Panc1 (cell line): ENCODE results near the gene STK4. TPM values are rescaled to one million over a fixed set of nuclear protein-coding genes. Genes with fewer than 3 reads are reported as not detected.
"Not testable (repeated sequence)": the region's sequence is repeated elsewhere in the genome, so short reads cannot be mapped to it uniquely, and the experiment has no call there.

Experiments
- ATAC-seq: fragments of 200-7000 bp; cut with Tn5 transposase; 2 replicates; pipeline ENCODE4 v1.9.1; 2020; ENCODE audit warnings: mild to moderate bottlenecking, moderate library complexity
- BruUV-seq: library from RNA; stranded (reverse); fragments of 400-500 nt; replicated peaks from 2 replicates; lab custom pipeline; 2021; lab: Mats Ljungman, UMichigan
- CTCF ChIA-PET: fragments of 300-600 bp; sonication (Branson Sonifier 250); formaldehyde crosslinking; loops from one replicate; lab custom pipeline; 2022; ENCODE audit warnings: antibody characterized with exemption; lab: Charles Lee
- POLR2A ChIA-PET: fragments of 300-600 bp; sonication (Branson Sonifier 250); formaldehyde crosslinking; loops from one replicate; lab custom pipeline; 2022; ENCODE audit warnings: antibody characterized with exemption; lab: Charles Lee
- DNase-seq: peaks from one replicate; pipeline ENCODE4 v3.0.0-alpha.2; 2010; ENCODE audit warnings: low read depth, low spot score
- H3K27ac ChIP-seq: 2 replicates; pipeline ENCODE4 v1.5.1; 2011; ENCODE audit warnings: mild to moderate bottlenecking, low read length, inconsistent platforms
- H3K27me3 ChIP-seq: fragments of 200-500 bp; sonication (Bioruptor generic); 2 replicates; pipeline ENCODE4 v1.6.0; 2014; ENCODE audit warnings: low read length, inconsistent platforms; ENCODE audit not compliant: control insufficient read depth, insufficient read depth
- H3K36me3 ChIP-seq: fragments of 200-500 bp; sonication (Bioruptor generic); 2 replicates; pipeline ENCODE4 v1.5.1; 2014; ENCODE audit warnings: inconsistent platforms, mild to moderate bottlenecking, low read length, moderate library complexity; ENCODE audit not compliant: control insufficient read depth, insufficient read depth
- H3K4me1 ChIP-seq: 2 replicates; pipeline ENCODE4 v1.5.1; 2011; ENCODE audit warnings: inconsistent platforms, mild to moderate bottlenecking, low read length, moderate library complexity; ENCODE audit not compliant: control insufficient read depth, insufficient read depth
- H3K4me3 ChIP-seq, 2 experiments: 2 replicates each; pipeline ENCODE4 v1.5.1; 2011 to 2012; ENCODE audit warnings: low read depth in 2 of 2, low read length in 2 of 2, mild to moderate bottlenecking in 2 of 2, inconsistent platforms in 1 of 2, moderate library complexity in 1 of 2
- H3K9me3 ChIP-seq: fragments of 200-500 bp; sonication (Bioruptor generic); 2 replicates; pipeline ENCODE4 v1.5.1; 2014; ENCODE audit warnings: low read depth, mild to moderate bottlenecking, inconsistent platforms, low read length, moderate library complexity; ENCODE audit not compliant: control insufficient read depth, insufficient read depth
- CTCF ChIP-seq: fragments of 450-650 bp; IDR thresholded peaks from 2 replicates; pipeline ENCODE4 v1.5.1; 2017; ENCODE audit warnings: mild to moderate bottlenecking
- POLR2AphosphoS5 ChIP-seq: IDR thresholded peaks from 2 replicates; pipeline ENCODE4 v1.6.1; 2012; ENCODE audit warnings: mild to moderate bottlenecking, low read depth, low read length, moderate library complexity
- SIN3A ChIP-seq: IDR thresholded peaks from 2 replicates; pipeline ENCODE4 v1.6.1; 2012; ENCODE audit warnings: low read depth, mild to moderate bottlenecking, low read length, moderate library complexity, borderline replicate concordance; ENCODE audit not compliant: insufficient read depth
- TCF7L2 ChIP-seq: IDR thresholded peaks from 2 replicates; pipeline ENCODE4 v1.6.1; 2011; ENCODE audit warnings: mild to moderate bottlenecking, low read depth, low read length, inconsistent platforms
- in situ Hi-C: cut with HindIII; loops from 2 replicates; pipeline ENCODE4 v1.10.0; 2016; ENCODE audit warnings: low sequenced_read_pairs, low pct_unique_long_range_greater_than_20kb
- intact Hi-C: fragments of 100-400 bp; cut with micrococcal nuclease; formaldehyde crosslinking; loops from one replicate; pipeline ENCODE4 v1.10.0; 2022; ENCODE audit not compliant: unreplicated experiment
- total RNA-seq: library from RNA; stranded (reverse); gene quantifications from one replicate; pipeline ENCODE4 v1.2.1, GENCODE V29; 2021; ENCODE audit not compliant: unreplicated experiment
- TF ChIP-seq, protein P1 (sequence below), 2 experiments: IDR thresholded peaks; 2 replicates each; pipeline ENCODE4 v1.6.1; 2011 to 2012; ENCODE audit warnings: low read depth in 2 of 2, control low read depth in 1 of 2, low read length in 1 of 2, mild to moderate bottlenecking in 1 of 2, moderate library complexity in 1 of 2; ENCODE audit not compliant: insufficient read depth in 1 of 2

The STK4 gene
- total RNA-seq, 1 experiment from 2014 or later, result 50.2 TPM

DNA sequence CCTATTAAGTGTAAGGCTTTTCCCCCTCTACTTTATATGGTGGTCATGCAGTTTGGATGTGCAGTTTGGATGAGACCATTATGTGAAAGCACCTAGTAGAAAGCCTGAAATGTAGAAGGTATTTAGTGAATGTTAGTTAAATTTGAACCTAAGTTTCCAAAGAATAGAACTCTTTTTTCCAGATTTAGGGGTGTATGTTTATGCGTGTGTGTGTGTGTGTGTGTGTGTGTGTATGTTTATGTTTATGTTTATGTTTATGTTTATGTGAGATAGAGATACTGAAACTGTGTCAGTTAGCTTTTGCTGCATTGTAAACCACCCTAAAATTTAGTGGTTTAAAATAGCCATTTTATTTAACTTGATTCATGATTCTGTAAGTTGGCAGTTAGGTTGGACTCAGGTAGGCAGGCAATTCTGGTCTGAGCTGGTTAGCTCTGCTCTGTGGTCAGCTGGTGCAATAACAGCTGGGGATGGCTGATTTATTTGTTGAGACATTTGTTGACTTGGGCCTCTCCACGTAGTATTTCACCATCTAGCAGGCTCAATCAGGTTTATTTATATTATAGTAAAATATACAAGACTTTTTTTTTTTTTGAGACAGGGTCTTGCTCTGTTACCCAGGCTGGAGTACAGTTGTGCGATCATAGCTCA is 54.0 kb downstream of the STK4 start:
- H3K36me3 ChIP-seq, result peaks cover 10% of the 10 kb centered on the region; the same call in 1 of the 2 replicates
- TF ChIP-seq CTCF (no peak), SIN3A (no peak), POLR2AphosphoS5 (no peak), TCF7L2 (no peak)
- TF ChIP-seq, protein P1, sequence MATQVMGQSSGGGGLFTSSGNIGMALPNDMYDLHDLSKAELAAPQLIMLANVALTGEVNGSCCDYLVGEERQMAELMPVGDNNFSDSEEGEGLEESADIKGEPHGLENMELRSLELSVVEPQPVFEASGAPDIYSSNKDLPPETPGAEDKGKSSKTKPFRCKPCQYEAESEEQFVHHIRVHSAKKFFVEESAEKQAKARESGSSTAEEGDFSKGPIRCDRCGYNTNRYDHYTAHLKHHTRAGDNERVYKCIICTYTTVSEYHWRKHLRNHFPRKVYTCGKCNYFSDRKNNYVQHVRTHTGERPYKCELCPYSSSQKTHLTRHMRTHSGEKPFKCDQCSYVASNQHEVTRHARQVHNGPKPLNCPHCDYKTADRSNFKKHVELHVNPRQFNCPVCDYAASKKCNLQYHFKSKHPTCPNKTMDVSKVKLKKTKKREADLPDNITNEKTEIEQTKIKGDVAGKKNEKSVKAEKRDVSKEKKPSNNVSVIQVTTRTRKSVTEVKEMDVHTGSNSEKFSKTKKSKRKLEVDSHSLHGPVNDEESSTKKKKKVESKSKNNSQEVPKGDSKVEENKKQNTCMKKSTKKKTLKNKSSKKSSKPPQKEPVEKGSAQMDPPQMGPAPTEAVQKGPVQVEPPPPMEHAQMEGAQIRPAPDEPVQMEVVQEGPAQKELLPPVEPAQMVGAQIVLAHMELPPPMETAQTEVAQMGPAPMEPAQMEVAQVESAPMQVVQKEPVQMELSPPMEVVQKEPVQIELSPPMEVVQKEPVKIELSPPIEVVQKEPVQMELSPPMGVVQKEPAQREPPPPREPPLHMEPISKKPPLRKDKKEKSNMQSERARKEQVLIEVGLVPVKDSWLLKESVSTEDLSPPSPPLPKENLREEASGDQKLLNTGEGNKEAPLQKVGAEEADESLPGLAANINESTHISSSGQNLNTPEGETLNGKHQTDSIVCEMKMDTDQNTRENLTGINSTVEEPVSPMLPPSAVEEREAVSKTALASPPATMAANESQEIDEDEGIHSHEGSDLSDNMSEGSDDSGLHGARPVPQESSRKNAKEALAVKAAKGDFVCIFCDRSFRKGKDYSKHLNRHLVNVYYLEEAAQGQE (IDR thresholded peaks at IDR 0.05; ENCODE audit: insufficient read depth in 1 of 2, low read depth in 2 of 2, low read length in 1 of 2), result no peak
- intact Hi-C loops (no loop called here), in situ Hi-C loops (no loop called here)
- DNase-seq, result no peak
- ChIA-PET CTCF (no interaction called here), POLR2A (interaction anchor here (0.6 kb wide), 1 partner anchor 9 kb away, joined by 3 read pairs; no protein-coding TSS in a partner anchor)
- no peak overlapping the region for H3K27ac ChIP-seq
- BruUV-seq, result no TSS peak
- H3K4me1 ChIP-seq, result no peaks in the 10 kb centered on the region
- H3K27me3 ChIP-seq, result no peaks in the 10 kb centered on the region
- no peak for ATAC-seq
- H3K9me3 ChIP-seq, result no peaks in the 10 kb centered on the region
- H3K4me3 ChIP-seq, result no peak overlapping the region

DNA sequence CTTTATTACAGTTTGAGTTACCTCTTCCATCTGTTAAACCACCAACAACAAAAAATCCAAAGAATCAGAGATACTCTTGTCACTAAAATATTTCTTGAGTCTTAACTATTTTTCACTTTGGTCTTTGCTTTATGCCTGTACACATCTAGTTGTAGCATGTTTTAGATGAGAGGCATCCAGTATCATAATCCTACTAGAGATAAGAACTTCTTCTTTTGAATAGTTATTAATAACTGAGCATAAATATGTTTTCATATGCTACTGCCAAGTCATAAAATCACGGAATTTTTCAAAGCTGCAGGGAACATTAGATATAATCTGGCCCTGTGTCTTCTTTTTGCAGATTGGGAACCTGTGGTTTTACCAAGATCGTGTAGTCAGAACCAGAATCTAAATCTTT is 55.3 kb downstream of the STK4 start:
- TF ChIP-seq TCF7L2 (no peak), POLR2AphosphoS5 (no peak), SIN3A (no peak), CTCF (no peak)
- TF ChIP-seq, protein P1 (IDR thresholded peaks at IDR 0.05; ENCODE audit: insufficient read depth in 1 of 2, low read depth in 2 of 2, low read length in 1 of 2), result no peak
- ATAC-seq, result no peak
- Histone ChIP-seq H3K4me1 (no peaks in the 10 kb centered on the region), H3K4me3 (no peak overlapping the region), H3K27me3 (no peaks in the 10 kb centered on the region), H3K27ac (no peak overlapping the region), H3K36me3 (peaks cover 10% of the 10 kb centered on the region; the same call in 1 of the 2 replicates), H3K9me3 (no peaks in the 10 kb centered on the region)
- no peak for DNase-seq
- no TSS peak for BruUV-seq
- ChIA-PET CTCF (interaction anchor here (1.3 kb wide), 1 partner anchor 11 kb away, joined by 3 read pairs; no protein-coding TSS in a partner anchor), POLR2A (no interaction called here)
- intact Hi-C loops, result no loop called here
- in situ Hi-C loops, result no loop called here

DNA sequence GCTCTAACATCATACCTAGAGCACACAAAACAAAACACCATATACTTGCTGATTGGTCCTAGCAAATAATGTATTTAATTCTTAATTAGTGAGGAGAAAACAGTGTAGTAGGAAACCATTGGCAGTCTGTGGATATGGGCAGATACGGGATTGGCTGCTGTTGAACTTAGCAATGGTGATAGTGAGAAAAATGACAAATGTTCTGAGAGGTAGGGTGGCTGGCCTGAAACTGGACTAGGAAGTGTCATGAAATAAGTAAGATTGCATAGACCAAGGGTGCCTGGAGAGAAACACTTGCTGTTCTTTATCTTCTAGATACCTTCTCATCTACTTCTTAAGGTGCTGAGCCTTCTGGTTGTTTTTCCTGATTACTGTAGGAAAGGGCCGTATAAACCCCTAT is 56.8 kb downstream of the STK4 start:
- in situ Hi-C loops, intact Hi-C loops, H3K9me3 ChIP-seq, H3K27me3 ChIP-seq, H3K4me3 ChIP-seq, H3K27ac ChIP-seq, POLR2A ChIA-PET, DNase-seq, ATAC-seq, H3K36me3 ChIP-seq, H3K4me1 ChIP-seq, BruUV-seq: not testable (repeated sequence)
- CTCF ChIA-PET, result interaction anchor here (0.7 kb wide), 1 partner anchor 250 kb away, joined by 7 read pairs; no protein-coding TSS in a partner anchor
